Activated naive CD8-positive, alpha-beta T cell (primary cell): ENCODE data around the gene CDH2.

Experiments
- H3K27ac Mint-ChIP-seq: one replicate; pipeline ENCODE4 v1.8.0; 2021; ENCODE audit warnings: mixed read lengths
- H3K27me3 Mint-ChIP-seq: one replicate; pipeline ENCODE4 v1.8.0; 2021; ENCODE audit warnings: mixed read lengths
- H3K36me3 Mint-ChIP-seq: one replicate; pipeline ENCODE4 v1.8.0; 2021; ENCODE audit warnings: mixed read lengths
- H3K4me1 Mint-ChIP-seq: one replicate; pipeline ENCODE4 v1.8.0; 2021; ENCODE audit warnings: low read depth, mixed read lengths
- H3K4me3 Mint-ChIP-seq: one replicate; pipeline ENCODE4 v1.8.0; 2021; ENCODE audit warnings: mild to moderate bottlenecking, mixed read lengths
- H3K9me3 Mint-ChIP-seq: one replicate; pipeline ENCODE4 v1.8.0; 2021; ENCODE audit warnings: low read depth, mixed read lengths

Gene CDH2

DNA sequence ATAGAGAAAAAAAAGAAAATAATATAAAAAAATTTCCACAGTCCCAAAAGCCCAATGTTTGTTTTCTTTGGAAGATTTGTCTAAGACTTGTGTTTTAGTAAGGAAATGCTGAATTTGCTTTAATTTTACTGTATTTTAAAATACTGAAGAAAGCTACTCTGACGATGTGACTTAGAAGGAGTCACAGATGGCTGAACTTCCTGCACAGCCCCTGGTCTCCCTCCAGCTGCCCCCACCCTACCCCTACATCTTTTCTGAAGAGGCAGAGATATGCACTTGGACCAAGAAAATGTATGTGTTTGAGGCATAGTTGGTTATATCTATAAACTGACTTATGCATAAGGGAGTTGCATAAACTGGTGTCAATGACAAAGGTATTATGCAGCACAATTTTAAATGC lies 172.3 kb downstream of the CDH2 start:
- no peak overlapping the region for H3K27ac Mint-ChIP-seq
- H3K4me1 Mint-ChIP-seq: no peaks in the 10 kb centered on the region
- H3K4me3 Mint-ChIP-seq: no peak overlapping the region
- H3K27me3 Mint-ChIP-seq: no peaks in the 10 kb centered on the region
- peaks cover 3% of the 10 kb centered on the region for H3K9me3 Mint-ChIP-seq
- H3K36me3 Mint-ChIP-seq: no peaks in the 10 kb centered on the region

DNA sequence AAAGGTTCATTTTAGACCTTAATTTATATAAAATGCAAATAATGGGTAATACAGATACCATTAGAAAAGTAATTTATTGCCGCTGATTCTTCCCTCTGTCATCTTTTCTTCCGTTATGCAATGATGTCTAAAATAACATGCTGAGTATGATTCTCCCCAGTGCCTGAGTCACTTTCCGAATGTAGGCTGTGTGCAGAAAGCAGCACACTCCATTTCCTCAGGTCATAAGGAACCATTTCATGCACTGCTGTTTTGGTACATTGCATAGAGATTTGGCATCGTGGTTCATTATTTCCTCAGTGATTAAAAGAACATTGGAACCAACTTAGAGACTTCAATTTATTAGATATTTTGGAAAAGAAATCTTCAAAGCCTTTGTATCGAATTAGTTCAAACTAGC lies 173.5 kb downstream of the CDH2 start:
- Mint-ChIP-seq H3K36me3 (no peaks in the 10 kb centered on the region), H3K4me3 (no peak overlapping the region), H3K27ac (no peak overlapping the region), H3K27me3 (no peaks in the 10 kb centered on the region), H3K4me1 (no peaks in the 10 kb centered on the region), H3K9me3 (peaks cover 3% of the 10 kb centered on the region)

DNA sequence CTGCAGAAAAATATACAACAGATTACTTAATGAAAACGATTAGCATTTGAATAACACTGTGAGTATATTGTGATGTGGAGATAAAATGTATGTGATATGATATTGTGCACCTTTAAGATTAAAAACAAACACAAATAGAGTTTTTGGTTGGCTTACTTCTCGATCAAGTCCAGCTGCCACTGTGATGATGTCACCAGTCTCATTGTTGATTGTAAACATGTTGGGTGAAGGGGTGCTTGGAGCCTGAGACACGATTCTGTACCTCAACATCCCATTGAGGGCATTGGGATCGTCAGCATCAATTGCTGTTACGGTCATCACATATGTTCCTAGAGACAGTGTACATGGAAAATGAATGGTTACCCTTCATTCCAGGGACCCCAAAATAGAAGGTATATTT lies 174.1 kb downstream of the CDH2 start:
- Mint-ChIP-seq H3K27me3 (no peaks in the 10 kb centered on the region), H3K27ac (no peak overlapping the region), H3K4me1 (no peaks in the 10 kb centered on the region), H3K4me3 (no peak overlapping the region), H3K9me3 (peaks cover 3% of the 10 kb centered on the region), H3K36me3 (no peaks in the 10 kb centered on the region)

DNA sequence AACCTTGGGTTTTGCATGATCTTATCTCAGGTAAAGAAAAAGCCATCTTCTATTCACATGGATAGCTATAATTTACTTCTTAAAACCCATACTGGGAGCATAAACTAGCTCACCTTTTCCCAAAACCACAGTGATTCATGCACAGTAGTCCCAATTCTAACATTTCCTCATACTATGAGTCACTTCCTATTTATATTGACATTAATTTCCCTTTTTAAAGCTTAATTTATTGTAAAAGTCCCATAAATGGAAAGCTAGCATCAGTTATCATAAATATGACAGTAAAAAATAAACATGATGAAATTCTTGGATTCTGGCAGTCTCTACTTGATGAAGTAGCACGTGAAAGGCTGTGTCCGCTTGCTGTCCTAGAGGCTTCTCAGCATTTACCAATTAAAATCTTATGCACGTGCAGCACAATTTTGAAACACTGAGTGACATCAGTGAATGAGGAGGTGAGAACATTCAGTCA lies 180.1 kb downstream of the CDH2 start:
- no peak overlapping the region for H3K27ac Mint-ChIP-seq
- H3K4me1 Mint-ChIP-seq: no peaks in the 10 kb centered on the region
- H3K36me3 Mint-ChIP-seq: no peaks in the 10 kb centered on the region
- no peaks in the 10 kb centered on the region for H3K27me3 Mint-ChIP-seq
- H3K9me3 Mint-ChIP-seq: no peaks in the 10 kb centered on the region
- H3K4me3 Mint-ChIP-seq: no peak overlapping the region

DNA sequence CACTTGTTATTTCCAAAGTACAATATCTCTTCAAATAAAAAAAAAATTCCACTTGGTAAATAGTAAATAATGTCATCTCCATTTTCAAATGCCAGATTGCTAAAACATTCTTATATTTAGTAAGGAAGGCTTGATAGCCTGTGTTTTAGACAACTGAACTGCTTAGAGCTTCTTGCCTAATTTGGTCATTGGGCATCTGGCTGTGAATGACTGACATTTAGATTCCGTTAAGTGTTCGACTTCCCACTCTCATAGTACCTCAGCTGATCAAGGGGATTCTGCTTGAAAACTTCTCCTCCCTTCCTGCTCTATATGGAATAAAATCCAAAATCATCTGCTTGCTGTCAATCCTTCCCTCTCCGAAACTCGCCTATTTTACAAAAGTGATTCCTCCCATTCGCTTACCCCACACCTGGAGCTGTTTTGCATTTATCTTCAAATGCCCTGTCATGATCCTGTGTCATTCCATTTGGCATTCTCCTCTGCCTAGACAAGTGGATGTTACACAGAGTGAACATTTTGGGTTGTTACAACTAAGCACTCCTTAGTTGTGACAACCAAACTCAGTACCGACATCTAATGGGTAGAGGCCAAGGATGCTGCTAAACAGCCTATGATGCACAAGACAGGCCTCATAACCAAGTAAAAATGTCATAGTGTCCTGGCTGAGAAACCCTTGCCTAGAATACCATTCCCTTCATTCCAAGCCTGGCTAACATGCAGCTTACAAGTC lies 181.0 kb downstream of the CDH2 start:
- no peaks in the 10 kb centered on the region for H3K36me3 Mint-ChIP-seq
- no peaks in the 10 kb centered on the region for H3K9me3 Mint-ChIP-seq
- no peak overlapping the region for H3K4me3 Mint-ChIP-seq
- no peaks in the 10 kb centered on the region for H3K27me3 Mint-ChIP-seq
- no peaks in the 10 kb centered on the region for H3K4me1 Mint-ChIP-seq
- no peak overlapping the region for H3K27ac Mint-ChIP-seq

DNA sequence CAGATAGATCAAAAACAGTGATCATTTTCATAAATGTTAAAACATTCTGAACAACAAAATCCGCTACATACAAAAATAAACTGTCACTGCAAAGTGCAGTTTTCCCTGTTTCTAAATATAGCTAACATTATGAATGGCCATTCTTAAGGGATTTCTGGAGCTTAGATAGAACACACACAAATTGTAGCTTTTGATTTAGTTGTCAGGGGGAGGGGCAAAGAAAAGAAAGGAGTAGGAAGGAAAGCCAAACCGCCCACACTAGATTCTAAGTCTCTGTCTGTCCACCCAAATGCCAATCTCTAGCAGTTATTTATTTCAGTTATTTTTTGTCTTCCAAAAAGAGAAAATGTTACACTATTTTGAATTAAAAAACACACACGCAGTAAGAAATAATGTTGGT lies 182.4 kb downstream of the CDH2 start:
- H3K27me3 Mint-ChIP-seq: no peaks in the 10 kb centered on the region
- no peaks in the 10 kb centered on the region for H3K9me3 Mint-ChIP-seq
- H3K4me3 Mint-ChIP-seq: no peak overlapping the region
- no peak overlapping the region for H3K27ac Mint-ChIP-seq
- no peaks in the 10 kb centered on the region for H3K4me1 Mint-ChIP-seq
- H3K36me3 Mint-ChIP-seq: no peaks in the 10 kb centered on the region

DNA sequence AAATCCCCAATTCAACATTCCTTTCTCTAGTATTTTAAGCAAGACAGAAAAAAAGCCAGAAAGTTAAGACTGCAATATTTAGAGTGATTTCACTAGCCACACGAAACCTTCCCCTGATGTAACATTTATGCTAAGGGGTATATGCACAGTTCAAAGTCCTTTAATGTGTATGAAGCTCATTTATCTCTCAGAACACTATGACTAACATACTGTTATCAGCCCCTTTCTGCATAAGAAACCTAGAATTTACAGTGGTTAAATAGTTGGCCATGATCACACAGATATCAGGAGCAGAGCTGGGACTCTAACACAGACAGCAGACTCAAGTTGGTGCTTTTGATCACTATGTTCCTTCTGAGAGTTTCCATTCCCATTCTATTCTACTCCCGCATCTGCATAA lies 185.5 kb downstream of the CDH2 start:
- Mint-ChIP-seq H3K36me3 (no peaks in the 10 kb centered on the region), H3K9me3 (no peaks in the 10 kb centered on the region), H3K27ac (no peak overlapping the region), H3K4me1 (no peaks in the 10 kb centered on the region), H3K27me3 (no peaks in the 10 kb centered on the region), H3K4me3 (no peak overlapping the region)

DNA sequence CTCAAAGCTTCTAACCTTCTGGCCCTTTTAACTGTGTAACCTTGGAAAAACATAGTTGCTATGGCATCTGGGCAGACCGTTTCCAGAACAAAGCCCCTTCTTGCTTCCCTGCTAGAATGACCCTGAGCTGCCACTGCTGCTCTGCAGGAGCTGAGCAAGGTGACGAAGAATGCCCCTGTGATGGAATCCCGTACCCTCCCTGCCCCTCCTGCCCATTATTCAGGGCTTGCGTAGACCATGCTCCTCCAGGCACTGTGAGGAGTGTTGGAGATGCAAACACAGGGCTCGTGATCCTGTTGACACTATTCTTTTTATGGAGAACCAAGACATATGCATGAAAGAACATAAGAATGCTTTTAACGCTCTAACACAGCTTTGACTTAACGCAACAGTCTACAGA lies 191.1 kb downstream of the CDH2 start:
- Mint-ChIP-seq H3K27ac (no peak overlapping the region), H3K4me1 (no peaks in the 10 kb centered on the region), H3K36me3 (no peaks in the 10 kb centered on the region)

DNA sequence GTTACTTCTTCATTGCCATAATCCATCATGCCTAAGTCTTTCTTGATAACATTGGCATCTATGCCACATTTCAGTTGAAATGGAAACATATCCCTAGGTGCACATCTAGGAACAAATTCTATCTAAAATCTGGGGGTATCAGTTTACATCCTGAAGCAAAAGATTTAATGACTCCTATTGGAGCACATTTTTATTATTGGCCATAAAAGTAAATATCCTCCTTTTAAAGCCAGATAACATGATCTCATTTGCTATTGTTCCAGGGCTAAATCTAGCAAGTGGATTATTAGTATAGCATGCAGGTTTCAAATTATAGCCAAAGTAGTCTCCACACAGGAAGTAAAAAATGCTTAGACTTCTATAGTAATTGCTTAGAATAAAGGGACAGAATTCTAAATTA lies 193.2 kb downstream of the CDH2 start:
- no peak overlapping the region for H3K27ac Mint-ChIP-seq
- H3K9me3 Mint-ChIP-seq: peaks cover 15% of the 10 kb centered on the region
- H3K36me3 Mint-ChIP-seq: no peaks in the 10 kb centered on the region
- H3K27me3 Mint-ChIP-seq: no peaks in the 10 kb centered on the region
- H3K4me1 Mint-ChIP-seq: no peaks in the 10 kb centered on the region
- H3K4me3 Mint-ChIP-seq: no peak overlapping the region

More for the DNA sequence above, 191.1 kb downstream of the CDH2 start:
- Mint-ChIP-seq H3K27me3 (no peaks in the 10 kb centered on the region), H3K9me3 (peaks cover 3% of the 10 kb centered on the region), H3K4me3 (no peak overlapping the region)

DNA sequence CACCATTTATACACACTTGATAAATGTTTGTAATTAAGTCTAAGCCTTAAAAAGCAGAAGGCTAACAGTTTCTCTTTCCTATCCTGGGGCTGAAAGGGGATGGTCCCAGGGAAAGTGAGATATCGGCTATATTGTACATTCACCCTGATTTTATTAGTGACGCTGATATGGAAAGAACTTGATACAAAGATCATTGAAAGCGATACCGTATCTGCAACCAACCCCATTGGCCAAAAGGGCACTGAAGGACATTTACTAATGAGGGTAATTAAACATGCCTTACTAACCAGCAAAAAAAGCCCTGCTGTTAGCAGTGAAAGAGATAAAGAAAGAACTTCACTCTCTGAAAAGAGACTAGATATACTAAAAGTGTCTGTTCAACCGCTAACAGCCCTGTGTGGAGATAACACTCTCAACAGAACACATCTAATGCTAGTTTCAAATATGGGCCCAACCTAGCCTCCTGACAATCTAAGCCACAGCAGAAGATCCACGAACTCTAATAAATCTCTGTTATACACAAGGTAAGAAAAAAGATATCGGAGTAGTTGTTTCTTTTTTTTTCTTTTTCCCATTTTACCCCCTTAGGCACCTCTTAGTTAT lies 200.0 kb downstream of the CDH2 start:
- H3K9me3 Mint-ChIP-seq: peaks cover 18% of the 10 kb centered on the region
- H3K36me3 Mint-ChIP-seq: no peaks in the 10 kb centered on the region
- no peak overlapping the region for H3K4me3 Mint-ChIP-seq
- no peak overlapping the region for H3K27ac Mint-ChIP-seq
- H3K4me1 Mint-ChIP-seq: no peaks in the 10 kb centered on the region
- no peaks in the 10 kb centered on the region for H3K27me3 Mint-ChIP-seq

DNA sequence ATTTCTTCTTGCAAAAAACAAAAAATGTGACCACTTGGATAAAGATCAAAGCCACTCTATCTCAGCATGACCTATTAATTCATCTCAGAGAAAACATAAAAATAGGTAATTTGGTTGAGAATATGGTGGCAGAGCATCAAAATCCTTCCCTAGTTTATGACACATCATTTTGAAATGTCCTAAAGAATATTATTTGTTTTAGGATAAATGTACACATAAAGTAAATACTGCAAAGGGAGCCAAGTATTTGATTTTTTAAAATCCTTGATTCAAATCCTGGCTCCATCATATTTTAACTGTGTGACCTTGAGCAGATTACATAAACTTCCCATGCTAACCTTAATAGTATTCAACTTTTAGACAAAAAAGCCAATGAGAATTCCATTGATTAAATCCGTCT lies 206.6 kb downstream of the CDH2 start:
- Mint-ChIP-seq H3K27ac (no peak overlapping the region), H3K9me3 (peaks cover 9% of the 10 kb centered on the region), H3K36me3 (no peaks in the 10 kb centered on the region), H3K4me1 (no peaks in the 10 kb centered on the region), H3K4me3 (no peak overlapping the region), H3K27me3 (no peaks in the 10 kb centered on the region)

DNA sequence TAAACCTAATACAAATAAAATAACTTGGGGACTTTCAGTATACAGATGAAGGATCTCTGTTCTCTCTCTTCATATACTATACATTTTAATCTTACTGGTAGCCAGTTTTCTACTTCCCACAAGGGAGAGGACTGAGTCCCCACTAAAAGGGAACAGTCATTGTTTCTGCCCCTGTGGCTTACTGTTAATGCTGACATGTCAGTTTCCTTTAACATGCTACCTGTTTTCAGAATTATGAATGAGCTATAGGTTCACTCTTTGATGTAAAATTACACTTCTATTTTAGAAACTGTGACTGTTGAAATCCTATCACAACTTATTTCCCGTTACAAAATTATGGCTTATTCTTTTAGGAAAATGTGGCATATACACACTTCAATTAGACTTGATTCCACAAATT lies 207.7 kb downstream of the CDH2 start:
- no peaks in the 10 kb centered on the region for H3K27me3 Mint-ChIP-seq
- H3K4me1 Mint-ChIP-seq: no peaks in the 10 kb centered on the region
- no peaks in the 10 kb centered on the region for H3K36me3 Mint-ChIP-seq
- H3K9me3 Mint-ChIP-seq: peaks cover 9% of the 10 kb centered on the region
- H3K27ac Mint-ChIP-seq: no peak overlapping the region
- H3K4me3 Mint-ChIP-seq: no peak overlapping the region

DNA sequence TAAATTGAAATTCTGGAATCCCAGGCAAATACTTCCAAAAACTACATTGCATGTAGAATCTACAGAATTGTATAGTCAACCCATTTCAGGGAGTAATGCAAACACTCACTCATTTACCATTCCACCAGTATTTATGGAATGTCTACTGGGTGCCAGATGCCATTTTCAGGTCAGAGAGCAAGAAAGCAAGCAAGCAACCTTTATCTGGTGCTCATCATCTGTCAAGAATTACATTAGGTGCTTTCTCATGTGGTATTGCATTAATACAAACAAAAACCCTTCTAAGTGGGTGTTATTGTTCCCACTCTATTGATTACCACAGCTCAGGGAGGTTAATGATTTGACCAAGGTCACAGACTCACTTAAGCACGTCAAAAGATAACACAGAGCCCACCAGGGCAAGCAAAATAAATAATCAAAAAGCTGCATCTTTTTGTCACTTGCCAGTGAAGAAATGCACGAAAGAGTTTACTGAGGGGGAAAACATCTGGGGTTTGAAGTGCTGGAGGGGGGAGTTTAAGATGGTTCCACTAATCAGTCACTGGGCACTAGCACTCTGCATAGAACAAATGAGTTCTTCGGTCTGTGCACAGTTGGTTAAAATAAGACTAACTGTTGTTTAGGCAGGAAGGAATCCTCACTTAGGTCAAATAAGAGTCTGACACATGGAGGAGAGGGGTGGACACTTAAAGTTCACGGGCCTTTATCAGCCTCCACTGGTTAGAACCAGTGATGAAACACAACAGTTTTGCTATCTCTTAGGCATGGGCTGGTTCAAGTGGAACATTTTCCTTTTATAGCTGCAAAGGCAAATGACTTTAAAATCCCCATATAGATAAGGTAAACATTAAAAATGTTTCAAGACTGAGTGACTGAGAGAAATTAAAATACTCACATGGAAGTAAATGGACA lies 208.8 kb downstream of the CDH2 start:
- no peaks in the 10 kb centered on the region for H3K36me3 Mint-ChIP-seq
- peaks cover 9% of the 10 kb centered on the region for H3K9me3 Mint-ChIP-seq
- H3K27me3 Mint-ChIP-seq: no peaks in the 10 kb centered on the region
- H3K4me1 Mint-ChIP-seq: no peaks in the 10 kb centered on the region
- H3K4me3 Mint-ChIP-seq: no peak overlapping the region
- H3K27ac Mint-ChIP-seq: no peak overlapping the region

DNA sequence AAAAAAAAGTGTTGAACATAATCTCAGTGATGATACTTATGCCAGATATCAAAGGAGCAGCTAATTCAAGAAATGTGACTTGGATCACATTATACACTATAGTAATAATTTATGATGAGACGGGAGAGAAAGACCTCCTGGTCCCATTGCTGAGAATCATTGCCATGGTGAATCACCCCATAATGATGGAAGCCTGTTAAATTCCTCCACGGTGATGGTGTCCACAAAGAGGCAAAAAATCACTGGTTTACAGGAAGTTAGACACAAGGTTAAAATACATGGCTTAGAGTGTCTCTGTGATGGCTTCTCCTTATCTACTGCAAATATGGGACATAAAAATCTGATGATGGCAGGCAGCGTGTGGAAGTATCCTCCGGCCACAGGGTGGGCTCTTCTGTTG lies 210.0 kb downstream of the CDH2 start:
- Mint-ChIP-seq H3K36me3 (no peaks in the 10 kb centered on the region), H3K4me1 (no peaks in the 10 kb centered on the region), H3K9me3 (peaks cover 9% of the 10 kb centered on the region), H3K4me3 (no peak overlapping the region), H3K27ac (no peak overlapping the region), H3K27me3 (no peaks in the 10 kb centered on the region)

DNA sequence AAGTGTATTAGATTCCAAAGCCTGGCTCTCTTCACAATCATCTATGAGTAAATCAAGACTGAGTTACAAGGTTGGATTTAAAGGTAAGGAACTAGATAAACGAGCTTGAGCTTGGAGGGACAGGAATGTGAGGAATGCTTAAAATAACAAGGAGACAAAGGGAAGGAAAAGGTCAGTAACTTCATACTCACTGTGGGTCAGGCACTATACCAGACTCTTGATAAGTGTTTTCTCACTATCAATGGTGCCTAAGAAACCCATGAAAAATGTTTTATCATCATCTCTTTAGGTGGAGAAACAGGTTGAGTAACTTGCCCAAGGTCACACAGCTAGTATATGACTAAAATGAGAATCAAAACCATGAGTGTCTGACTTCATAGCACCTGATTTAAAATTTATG lies 212.1 kb downstream of the CDH2 start:
- Mint-ChIP-seq H3K9me3 (peaks cover 9% of the 10 kb centered on the region), H3K36me3 (no peaks in the 10 kb centered on the region), H3K4me3 (no peak overlapping the region), H3K27ac (no peak overlapping the region), H3K4me1 (no peaks in the 10 kb centered on the region), H3K27me3 (no peaks in the 10 kb centered on the region)
